Measurements from ENCODE around the gene ZNRD2. TPM values are rescaled to one million over a fixed set of nuclear protein-coding genes. Genes with fewer than 3 reads are reported as not detected.

ZNRD2 gene
- total RNA-seq, 1 experiment from 2014 or later: 45.8 TPM

DNA sequence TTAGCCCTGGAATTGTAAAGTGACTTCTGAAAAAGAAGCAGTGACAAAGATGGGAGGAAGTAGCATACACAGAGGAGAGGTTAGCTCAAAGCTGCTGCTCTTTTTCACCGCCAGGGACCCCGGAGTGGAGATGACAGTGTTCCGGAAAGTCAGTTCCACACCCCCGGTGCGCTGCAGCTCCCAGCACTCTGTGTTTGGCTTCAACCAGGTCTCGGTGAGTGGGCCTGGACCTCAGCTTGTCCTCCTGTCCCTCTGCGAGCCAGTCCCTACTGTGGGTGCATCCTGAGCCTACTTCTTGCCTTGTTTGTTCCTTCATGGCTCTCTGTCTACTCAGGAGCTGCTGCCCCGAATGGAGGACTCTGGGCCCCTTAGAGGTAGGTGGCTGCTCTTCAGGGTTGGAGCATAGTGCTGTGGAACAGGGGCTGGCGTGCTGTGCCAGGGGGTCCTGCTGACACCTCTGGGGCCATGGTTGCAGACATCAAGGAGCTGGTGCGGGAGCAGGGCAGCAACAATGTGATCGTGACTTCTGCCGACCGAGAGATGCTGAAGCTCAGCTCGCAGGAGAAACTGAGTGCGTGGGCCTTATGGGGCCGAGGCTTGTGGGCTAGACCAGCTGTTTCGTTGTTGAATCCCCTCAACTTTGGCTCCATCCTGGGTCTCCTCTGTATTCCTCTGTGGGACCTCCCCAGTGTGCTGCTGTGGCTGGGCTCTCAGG is 47.0 kb downstream of the ZNRD2 start:
- H3K23ac ChIP-seq (ENCODE audit: insufficient read length, low read depth, low read length): no peak overlapping the region
- H3K4me1 ChIP-seq (ENCODE audit: insufficient read depth, low read length): no peaks in the 10 kb centered on the region; the same call in none of the 2 replicates
- H4K8ac ChIP-seq (replicated peaks; ENCODE audit: insufficient read length, low read depth, low read length): no peak overlapping the region
- Mint-ChIP-seq H3K9me3 (no peaks in the 10 kb centered on the region), H3K4me1 (peaks cover 12 to 18% of the 10 kb centered on the region in 2 experiments), H3K36me3 (ENCODE audit: insufficient read depth in 1 of 3, low read depth in 3 of 3) (peaks cover 16 to 48% (median 44%) of the 10 kb centered on the region in 3 experiments; a peak in 6 of 7 replicates), H3K4me3 (peak overlapping the region; percentile 92 to 97), H3K27me3 (ENCODE audit: low read depth) (peaks cover 3% of the 10 kb centered on the region), H3K27ac (no peak overlapping the region; a peak in 1 of 7 replicates)
- no peak overlapping the region for H3K18ac ChIP-seq (ENCODE audit: insufficient read length, low read depth, low read length)
- peaks cover 18% of the 10 kb centered on the region for H3K23me2 ChIP-seq (ENCODE audit: insufficient read length, low read depth, low read length, poor library complexity, severe bottlenecking)
- peaks cover 3% of the 10 kb centered on the region for H3K79me1 ChIP-seq (ENCODE audit: insufficient read depth, low read depth, low read length, poor library complexity, severe bottlenecking)
- no peak for DNase-seq
- peaks cover 7% of the 10 kb centered on the region; the same call in 1 of the 2 replicates for H3K79me2 ChIP-seq (ENCODE audit: insufficient read depth, low read length)
- no CpG with 5 or more reads among the region's 17 CpGs for WGBS (ENCODE audit: extremely low coverage, insufficient read length, low lambda C conversion rate)
- no peak overlapping the region for H2AFZ ChIP-seq (ENCODE audit: low read length)
- no peak overlapping the region for H3K27ac ChIP-seq (ENCODE audit: insufficient read length, low read depth, low read length)
- no peak overlapping the region for H3K4me2 ChIP-seq (ENCODE audit: insufficient read depth, insufficient read length, low read length)
- H3K9me3 ChIP-seq (ENCODE audit: control insufficient read depth, low read depth, low read length): no peaks in the 10 kb centered on the region
- no peak overlapping the region for H2BK20ac ChIP-seq (ENCODE audit: low read depth, low read length, poor library complexity, severe bottlenecking)
- H4K20me1 ChIP-seq (ENCODE audit: control insufficient read depth, insufficient read depth, insufficient read length): no peaks in the 10 kb centered on the region
- no peak overlapping the region for H2AK5ac ChIP-seq (ENCODE audit: insufficient read length, low read length)
- no peak overlapping the region for H2BK12ac ChIP-seq (ENCODE audit: insufficient read length, low read depth, low read length)
- no peak overlapping the region for H2BK15ac ChIP-seq (ENCODE audit: low read depth, low read length)
- H3K9ac ChIP-seq (ENCODE audit: extremely low read depth, insufficient read length, low read length): no peak overlapping the region
- H4K91ac ChIP-seq (ENCODE audit: insufficient read length, low read depth, low read length): no peak overlapping the region
- no peak overlapping the region for H3K4ac ChIP-seq (ENCODE audit: low read depth, low read length)
- H3K14ac ChIP-seq (ENCODE audit: insufficient read depth, low read length): no peak overlapping the region
- H3K56ac ChIP-seq (ENCODE audit: insufficient read length, low read depth, low read length): no peak overlapping the region
- no peak overlapping the region for H3T11ph ChIP-seq (ENCODE audit: low read length)
- H3K27me3 ChIP-seq (ENCODE audit: insufficient read depth, low read length): no peaks in the 10 kb centered on the region
- H2BK5ac ChIP-seq (ENCODE audit: insufficient read length, low read length): no peak overlapping the region
- TF ChIP-seq, protein P1, sequence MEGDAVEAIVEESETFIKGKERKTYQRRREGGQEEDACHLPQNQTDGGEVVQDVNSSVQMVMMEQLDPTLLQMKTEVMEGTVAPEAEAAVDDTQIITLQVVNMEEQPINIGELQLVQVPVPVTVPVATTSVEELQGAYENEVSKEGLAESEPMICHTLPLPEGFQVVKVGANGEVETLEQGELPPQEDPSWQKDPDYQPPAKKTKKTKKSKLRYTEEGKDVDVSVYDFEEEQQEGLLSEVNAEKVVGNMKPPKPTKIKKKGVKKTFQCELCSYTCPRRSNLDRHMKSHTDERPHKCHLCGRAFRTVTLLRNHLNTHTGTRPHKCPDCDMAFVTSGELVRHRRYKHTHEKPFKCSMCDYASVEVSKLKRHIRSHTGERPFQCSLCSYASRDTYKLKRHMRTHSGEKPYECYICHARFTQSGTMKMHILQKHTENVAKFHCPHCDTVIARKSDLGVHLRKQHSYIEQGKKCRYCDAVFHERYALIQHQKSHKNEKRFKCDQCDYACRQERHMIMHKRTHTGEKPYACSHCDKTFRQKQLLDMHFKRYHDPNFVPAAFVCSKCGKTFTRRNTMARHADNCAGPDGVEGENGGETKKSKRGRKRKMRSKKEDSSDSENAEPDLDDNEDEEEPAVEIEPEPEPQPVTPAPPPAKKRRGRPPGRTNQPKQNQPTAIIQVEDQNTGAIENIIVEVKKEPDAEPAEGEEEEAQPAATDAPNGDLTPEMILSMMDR (conservative IDR thresholded peaks at IDR 0.05): no peak
- H2BK120ac ChIP-seq (ENCODE audit: low read depth, low read length, poor library complexity, severe bottlenecking): no peak overlapping the region
- no peak overlapping the region for H4K5ac ChIP-seq (ENCODE audit: insufficient read length, low read depth, low read length)

Measured in H9 (cell line).